Keratinocyte (primary cell): ENCODE results near the gene GSTM1. TPM values are rescaled to one million over a fixed set of nuclear protein-coding genes. Genes with fewer than 3 reads are reported as not detected.
"Not testable (repeated sequence)": the region's sequence is repeated elsewhere in the genome, so short reads cannot be mapped to it uniquely, and the experiment has no call there.

Experiments
- DNase-seq: peaks from one replicate; pipeline ENCODE4 v3.0.0-alpha.2; 2011; ENCODE audit warnings: low read depth, missing footprints, low spot score
- FAIRE-seq: peaks from 2 replicates; lab custom pipeline; 2011; peaks lifted over from hg19 to GRCh38; lab: Jason Lieb, UNC
- H2AFZ ChIP-seq: 2 replicates; pipeline ENCODE4 v1.6.0; 2012; ENCODE audit warnings: low read length, control low read depth, inconsistent platforms; ENCODE audit not compliant: control insufficient read depth
- H3K27ac ChIP-seq: 2 replicates; pipeline ENCODE4 v1.5.1; 2011; ENCODE audit warnings: low read length; ENCODE audit not compliant: control insufficient read depth, insufficient read depth
- H3K27me3 ChIP-seq: 3 replicates; pipeline ENCODE4 v1.6.0; 2011; ENCODE audit warnings: low read length; ENCODE audit not compliant: control insufficient read depth, insufficient read depth; ENCODE audit errors: extremely low read depth
- H3K36me3 ChIP-seq, 2 experiments: 2 replicates in 1 of 2; 3 replicates in 1 of 2; pipeline ENCODE4 v1.5.1; 2011; ENCODE audit warnings: low read length in 2 of 2, mild to moderate bottlenecking in 1 of 2; ENCODE audit not compliant: control insufficient read depth in 2 of 2, insufficient read depth in 2 of 2; ENCODE audit errors: extremely low read depth in 1 of 2
- H3K4me1 ChIP-seq: 3 replicates; pipeline ENCODE4 v1.5.1; 2011; ENCODE audit warnings: low read length; ENCODE audit not compliant: control insufficient read depth, insufficient read depth; ENCODE audit errors: extremely low read depth
- H3K4me2 ChIP-seq: 3 replicates; pipeline ENCODE4 v1.6.0; 2011; ENCODE audit warnings: low read depth, low read length; ENCODE audit not compliant: control insufficient read depth, insufficient read depth; ENCODE audit errors: extremely low read depth
- H3K4me3 ChIP-seq, 3 experiments: fragments of 200-600 bp in 1 of 3; sonication (generic) in 1 of 3; 2 replicates in 2 of 3; 3 replicates in 1 of 3; pipeline ENCODE4 v1.5.1; 2011 to 2016; ENCODE audit warnings: low read length in 3 of 3, mild to moderate bottlenecking in 3 of 3, control low read depth in 2 of 3, inconsistent platforms in 1 of 3, low read depth in 1 of 3, mixed read lengths in 1 of 3, mixed run types in 1 of 3, moderate library complexity in 1 of 3; ENCODE audit not compliant: control insufficient read depth in 2 of 3, insufficient read depth in 2 of 3; ENCODE audit errors: extremely low read depth in 1 of 3
- H3K79me2 ChIP-seq: 2 replicates; pipeline ENCODE4 v1.6.0; 2012; ENCODE audit warnings: low read length; ENCODE audit not compliant: control insufficient read depth, insufficient read depth
- H3K9ac ChIP-seq: 3 replicates; pipeline ENCODE4 v1.6.0; 2011; ENCODE audit warnings: low read length; ENCODE audit not compliant: control insufficient read depth, insufficient read depth; ENCODE audit errors: extremely low read depth
- H3K9me1 ChIP-seq: 3 replicates; pipeline ENCODE4 v1.6.0; 2011; ENCODE audit warnings: low read length; ENCODE audit not compliant: control insufficient read depth, insufficient read depth; ENCODE audit errors: extremely low read depth
- H3K9me3 ChIP-seq: 2 replicates; pipeline ENCODE4 v1.5.1; 2012; ENCODE audit warnings: low read depth, low read length; ENCODE audit not compliant: control insufficient read depth
- H4K20me1 ChIP-seq: 3 replicates; pipeline ENCODE4 v1.6.0; 2011; ENCODE audit warnings: low read length; ENCODE audit not compliant: control insufficient read depth, insufficient read depth; ENCODE audit errors: extremely low read depth
- EZH2 ChIP-seq: IDR thresholded peaks from one replicate; pipeline ENCODE4 v1.6.1; 2012; ENCODE audit warnings: inconsistent platforms, mild to moderate bottlenecking, low read length, moderate library complexity
- dilution Hi-C: fragments of 300-500 bp; cut with MboI; formaldehyde crosslinking; loops from one replicate; pipeline ENCODE4 v1.7.0; 2020; ENCODE audit warnings: low sequenced_read_pairs; ENCODE audit not compliant: extremely low pct_ligation_motif_present
- polyA plus RNA-seq, 5 experiments: library from polyadenylated mRNA; depleted of rRNA in 3 of 5; stranded (reverse) in 3 of 5; stranded (forward) in 1 of 5; unstranded in 1 of 5; fragments of >200 nt; gene quantifications; 1 replicate in 1 of 5; 2 replicates in 3 of 5; 3 replicates in 1 of 5; pipeline versions ENCODE4 v1.2.1 to v1.2.3, GENCODE V29; 2011 to 2012; ENCODE audit warnings: missing spikeins in 2 of 5, low read depth in 1 of 5, low replicate concordance in 1 of 5
- TF ChIP-seq, protein P1 (sequence below), 3 experiments: IDR thresholded peaks in 1 of 3; conservative IDR thresholded peaks in 1 of 3; optimal IDR thresholded peaks in 1 of 3; 2 replicates in 2 of 3; 3 replicates in 1 of 3; pipeline versions ENCODE3 to v1.5.1; 2011; ENCODE audit warnings: low read length in 3 of 3, mild to moderate bottlenecking in 3 of 3, moderate library complexity in 2 of 3, control low read depth in 1 of 3, inconsistent platforms in 1 of 3; ENCODE audit not compliant: insufficient read depth in 2 of 3; ENCODE audit errors: extremely low read depth in 1 of 3

GSTM1 gene
- polyA plus RNA-seq, 1 donor (not counting 4 experiments of a cell fraction or from before 2014, with no cell fraction given): 13.5 TPM

DNA sequence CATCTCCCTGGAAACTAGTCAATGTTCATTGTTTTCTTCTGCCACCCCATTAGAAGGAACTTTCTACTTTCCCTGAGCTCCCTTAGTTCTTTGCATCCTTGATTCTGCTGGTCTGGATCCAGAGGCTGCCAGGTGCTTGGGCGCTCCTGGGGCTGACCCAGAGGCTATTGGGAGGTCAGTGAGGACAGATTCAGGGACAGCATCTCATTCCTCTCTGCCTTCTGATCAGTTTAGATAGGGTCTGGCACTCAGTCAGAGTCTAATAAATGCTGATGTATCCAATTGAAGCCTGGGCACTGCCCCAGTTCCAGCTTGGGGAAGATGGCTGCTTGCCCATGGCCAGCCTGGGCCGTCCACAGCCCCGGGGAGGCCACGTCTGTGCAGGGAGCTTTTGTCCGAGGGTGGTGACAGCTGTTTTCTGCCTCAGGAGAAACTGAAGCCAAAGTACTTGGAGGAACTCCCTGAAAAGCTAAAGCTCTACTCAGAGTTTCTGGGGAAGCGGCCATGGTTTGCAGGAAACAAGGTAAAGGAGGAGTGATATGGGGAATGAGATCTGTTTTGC is 2.3 kb downstream of the GSTM1 start:
- Histone ChIP-seq H3K27ac (no peak overlapping the region), H3K9me1 (no peaks in the 10 kb centered on the region), H3K9ac (no peak overlapping the region), H3K4me2 (no peak overlapping the region), H2AFZ (no peak overlapping the region), H3K4me3 (no peak overlapping the region), H3K27me3 (no peaks in the 10 kb centered on the region), H3K4me1 (no peaks in the 10 kb centered on the region), H3K9me3 (no peaks in the 10 kb centered on the region), H3K36me3 (no peaks in the 10 kb centered on the region), H4K20me1 (no peaks in the 10 kb centered on the region), H3K79me2 (no peaks in the 10 kb centered on the region)
- DNase-seq: no peak
- dilution Hi-C loops: no loop called here
- no peak for FAIRE-seq
- TF ChIP-seq, protein P1, sequence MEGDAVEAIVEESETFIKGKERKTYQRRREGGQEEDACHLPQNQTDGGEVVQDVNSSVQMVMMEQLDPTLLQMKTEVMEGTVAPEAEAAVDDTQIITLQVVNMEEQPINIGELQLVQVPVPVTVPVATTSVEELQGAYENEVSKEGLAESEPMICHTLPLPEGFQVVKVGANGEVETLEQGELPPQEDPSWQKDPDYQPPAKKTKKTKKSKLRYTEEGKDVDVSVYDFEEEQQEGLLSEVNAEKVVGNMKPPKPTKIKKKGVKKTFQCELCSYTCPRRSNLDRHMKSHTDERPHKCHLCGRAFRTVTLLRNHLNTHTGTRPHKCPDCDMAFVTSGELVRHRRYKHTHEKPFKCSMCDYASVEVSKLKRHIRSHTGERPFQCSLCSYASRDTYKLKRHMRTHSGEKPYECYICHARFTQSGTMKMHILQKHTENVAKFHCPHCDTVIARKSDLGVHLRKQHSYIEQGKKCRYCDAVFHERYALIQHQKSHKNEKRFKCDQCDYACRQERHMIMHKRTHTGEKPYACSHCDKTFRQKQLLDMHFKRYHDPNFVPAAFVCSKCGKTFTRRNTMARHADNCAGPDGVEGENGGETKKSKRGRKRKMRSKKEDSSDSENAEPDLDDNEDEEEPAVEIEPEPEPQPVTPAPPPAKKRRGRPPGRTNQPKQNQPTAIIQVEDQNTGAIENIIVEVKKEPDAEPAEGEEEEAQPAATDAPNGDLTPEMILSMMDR (optimal IDR thresholded peaks at IDR 0.05 in 1 of 3, IDR thresholded peaks at IDR 0.05 in 1 of 3, conservative IDR thresholded peaks at IDR 0.05 in 1 of 3; ENCODE audit: extremely low read depth in 1 of 3, insufficient read depth in 2 of 3, low read length in 3 of 3): no peak
- no peak for TF ChIP-seq EZH2

DNA sequence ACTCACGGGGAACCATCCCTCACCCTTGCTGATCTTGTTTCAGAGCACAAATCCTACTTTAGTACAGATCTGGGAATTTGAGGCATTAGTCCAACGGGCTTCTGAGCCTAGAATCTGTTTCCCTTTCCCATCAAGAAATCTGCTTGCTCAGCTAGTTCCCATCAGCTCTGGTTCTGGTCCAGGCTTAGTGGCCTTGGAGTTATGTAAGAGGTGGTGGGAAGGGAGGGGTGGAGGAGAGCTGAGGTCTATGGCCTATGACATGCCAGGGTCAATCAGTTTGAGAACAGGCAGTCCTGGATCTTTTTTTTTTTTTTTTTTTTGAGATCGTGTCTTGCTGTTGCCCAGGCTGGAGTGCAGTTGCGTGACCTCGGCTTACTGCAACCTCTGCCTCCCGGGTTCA is 4.1 kb downstream of the GSTM1 start:
- FAIRE-seq: no peak
- Histone ChIP-seq H3K4me1 (no peaks in the 10 kb centered on the region), H3K36me3 (no peaks in the 10 kb centered on the region), H3K9me3 (no peaks in the 10 kb centered on the region), H3K4me3 (no peak overlapping the region), H4K20me1 (no peaks in the 10 kb centered on the region), H3K9me1 (no peaks in the 10 kb centered on the region), H2AFZ (no peak overlapping the region), H3K27me3 (no peaks in the 10 kb centered on the region), H3K27ac (no peak overlapping the region), H3K79me2 (no peaks in the 10 kb centered on the region), H3K9ac (no peak overlapping the region), H3K4me2 (no peak overlapping the region)
- no peak for DNase-seq
- TF ChIP-seq, protein P1 (optimal IDR thresholded peaks at IDR 0.05 in 1 of 3, IDR thresholded peaks at IDR 0.05 in 1 of 3, conservative IDR thresholded peaks at IDR 0.05 in 1 of 3; ENCODE audit: extremely low read depth in 1 of 3, insufficient read depth in 2 of 3, low read length in 3 of 3): no peak
- TF ChIP-seq EZH2: no peak
- dilution Hi-C loops: no loop called here

DNA sequence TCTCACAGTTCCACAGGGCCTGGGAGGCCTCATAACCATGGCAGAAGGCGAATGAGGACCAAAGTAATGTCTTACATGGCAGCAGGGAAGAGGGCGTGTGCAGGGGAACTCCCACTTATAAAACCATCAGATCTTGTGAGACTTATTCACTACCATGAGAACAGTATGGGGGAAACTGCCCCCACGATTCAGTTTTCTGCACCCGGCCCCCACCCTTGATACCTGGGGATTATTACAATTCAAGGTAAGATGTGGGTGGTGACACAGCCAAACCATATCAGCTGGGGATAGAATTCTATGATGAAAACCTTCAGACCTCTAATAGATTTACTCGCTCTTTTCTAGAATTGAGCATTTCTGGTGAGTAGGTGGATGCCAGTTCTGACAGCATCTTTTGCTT is 6.8 kb downstream of the GSTM1 start:
- H3K27me3 ChIP-seq, H3K9ac ChIP-seq, dilution Hi-C loops, H3K4me3 ChIP-seq, H3K79me2 ChIP-seq, H3K9me3 ChIP-seq, H3K27ac ChIP-seq, DNase-seq, H3K36me3 ChIP-seq, H3K9me1 ChIP-seq, H3K4me1 ChIP-seq, H2AFZ ChIP-seq, FAIRE-seq, H3K4me2 ChIP-seq, H4K20me1 ChIP-seq: not testable (repeated sequence)

DNA sequence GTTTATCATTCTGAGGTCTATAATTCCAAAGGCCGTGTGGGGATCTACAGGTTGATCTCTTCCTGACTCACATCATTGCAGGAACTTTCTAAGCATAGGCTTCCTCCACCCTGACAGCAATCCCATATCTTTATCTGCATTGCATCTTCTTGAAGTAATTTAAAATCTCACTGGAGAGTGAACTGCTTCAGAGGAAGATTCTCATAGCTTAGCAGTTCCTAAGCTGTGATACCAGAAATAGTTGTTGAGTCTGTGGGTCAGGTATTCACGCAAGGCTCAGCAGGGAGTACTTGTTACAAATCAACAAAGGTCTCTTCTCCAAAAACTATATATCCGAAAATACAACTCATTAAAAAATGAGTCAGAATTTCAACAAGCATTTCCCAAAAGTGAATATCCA is 7.5 kb downstream of the GSTM1 start:
- H3K9ac ChIP-seq, H2AFZ ChIP-seq, dilution Hi-C loops, H3K4me2 ChIP-seq, H3K4me1 ChIP-seq, H3K36me3 ChIP-seq, FAIRE-seq, H3K27me3 ChIP-seq, H3K4me3 ChIP-seq, H3K27ac ChIP-seq, DNase-seq, H3K9me3 ChIP-seq, H3K79me2 ChIP-seq, H4K20me1 ChIP-seq, H3K9me1 ChIP-seq: not testable (repeated sequence)
